DMS114 treated with DMSO at 0.1 percent for 48 hours (cell line): ENCODE measurements around the gene SNED1.
"Not testable (repeated sequence)": the region's sequence is repeated elsewhere in the genome, so short reads cannot be mapped to it uniquely, and the experiment has no call there.

Experiments used
- DNase-seq: peaks from one replicate; lab custom pipeline; 2025; ENCODE audit not compliant: unreplicated experiment; lab: John Stamatoyannopoulos, UW

The SNED1 gene

DNA sequence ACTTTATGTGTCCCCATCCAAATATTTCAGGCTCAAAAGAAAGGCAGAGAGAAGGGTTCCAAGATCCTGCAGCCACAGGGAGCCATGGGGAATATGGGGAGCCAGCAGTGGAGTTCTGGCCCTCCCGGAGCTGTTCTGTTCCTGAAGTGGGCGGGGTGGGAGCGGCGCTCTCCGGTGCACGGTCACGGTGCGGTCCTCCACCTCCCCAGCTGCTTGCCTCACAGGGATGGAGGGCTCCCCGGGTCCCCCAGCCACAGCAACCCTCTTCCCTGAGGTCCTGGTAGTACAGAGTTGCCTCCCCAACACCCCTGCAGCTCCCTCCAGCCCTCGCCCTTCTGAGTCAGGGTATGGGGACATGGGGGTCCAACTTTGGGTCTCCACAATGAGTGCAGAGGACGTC, 26.2 kb upstream of the SNED1 start:
- DNase-seq, result no peak

DNA sequence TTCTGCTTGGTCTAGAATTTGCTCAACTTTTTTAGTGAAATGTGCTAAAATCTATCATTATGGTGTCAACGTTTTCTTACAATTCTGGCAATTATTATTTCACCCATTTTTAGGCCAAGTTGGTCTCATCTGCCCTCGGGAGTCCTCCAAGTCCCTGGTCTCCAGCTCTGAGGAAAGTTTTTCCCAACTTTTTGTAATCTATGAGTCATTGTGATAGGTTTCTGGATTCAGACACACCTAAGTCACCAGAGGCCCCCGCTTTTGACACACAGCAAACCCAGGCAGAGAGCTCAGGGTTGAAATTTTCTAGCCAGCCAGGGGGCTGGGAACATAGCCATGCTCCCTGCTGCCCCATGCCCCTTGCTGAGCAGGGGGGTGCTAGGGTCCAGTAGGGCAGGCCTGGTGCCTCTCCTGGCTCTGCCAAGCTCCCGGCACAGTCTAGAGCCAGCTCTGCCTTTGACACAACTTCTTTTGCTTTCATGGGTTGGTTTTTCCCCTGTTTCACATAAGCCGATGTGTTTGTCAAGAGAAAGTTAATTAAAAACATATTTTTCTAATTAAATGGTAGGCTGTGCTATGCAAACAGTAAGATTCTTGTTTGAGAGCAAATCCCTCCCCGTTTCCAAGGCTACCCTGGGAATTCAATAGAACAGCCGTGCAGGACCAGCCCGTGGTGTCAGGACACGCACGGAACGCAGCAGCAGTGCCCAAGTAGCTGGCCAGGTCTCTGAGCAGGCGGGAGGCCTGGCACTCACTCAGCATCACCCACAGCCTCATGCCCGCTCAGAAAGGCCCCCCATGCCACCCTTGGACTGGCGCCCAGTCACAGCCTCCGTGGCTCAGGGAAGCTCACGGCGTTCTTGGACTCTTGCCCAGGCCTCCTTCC, 25.5 kb upstream of the SNED1 start:
- DNase-seq, result no peak

DNA sequence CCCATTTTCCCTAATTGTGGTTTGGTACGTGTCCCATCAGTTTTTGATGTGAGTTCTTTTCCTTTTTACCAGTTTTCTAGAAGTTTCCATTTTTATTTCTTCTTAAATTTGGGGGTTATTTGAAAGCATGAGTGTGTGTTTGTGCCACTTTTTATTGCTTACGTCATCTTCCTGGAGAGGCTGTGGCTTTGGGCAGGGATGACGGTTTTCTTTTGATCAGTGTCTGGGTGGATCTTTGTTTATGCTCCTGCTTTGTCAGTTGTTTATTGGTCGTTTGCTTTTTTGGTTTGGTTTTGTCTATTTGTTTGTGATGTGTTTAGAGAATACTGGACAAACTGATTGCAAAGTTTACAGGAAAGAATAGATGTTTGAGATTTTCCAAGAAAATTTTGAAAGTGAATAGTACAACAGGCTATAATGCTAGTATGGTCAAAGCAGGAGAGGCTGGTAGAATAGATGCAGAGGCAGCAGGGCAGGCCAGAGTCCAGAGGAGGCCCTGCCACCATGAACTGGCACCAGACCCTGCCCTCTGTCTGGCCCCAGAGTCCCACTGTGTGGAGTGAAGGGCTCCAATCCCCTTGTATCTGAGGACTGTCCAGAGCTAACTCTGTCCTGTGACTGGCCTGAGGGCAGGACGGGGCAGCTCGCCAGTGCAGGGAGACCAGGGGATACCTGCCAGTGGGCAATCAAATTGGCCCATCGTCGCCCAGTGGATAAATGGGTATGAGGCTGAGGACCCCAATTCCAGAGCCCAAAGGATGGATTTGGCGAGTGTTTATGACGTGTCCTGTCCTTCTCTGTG, 23.4 kb upstream of the SNED1 start:
- no peak for DNase-seq

DNA sequence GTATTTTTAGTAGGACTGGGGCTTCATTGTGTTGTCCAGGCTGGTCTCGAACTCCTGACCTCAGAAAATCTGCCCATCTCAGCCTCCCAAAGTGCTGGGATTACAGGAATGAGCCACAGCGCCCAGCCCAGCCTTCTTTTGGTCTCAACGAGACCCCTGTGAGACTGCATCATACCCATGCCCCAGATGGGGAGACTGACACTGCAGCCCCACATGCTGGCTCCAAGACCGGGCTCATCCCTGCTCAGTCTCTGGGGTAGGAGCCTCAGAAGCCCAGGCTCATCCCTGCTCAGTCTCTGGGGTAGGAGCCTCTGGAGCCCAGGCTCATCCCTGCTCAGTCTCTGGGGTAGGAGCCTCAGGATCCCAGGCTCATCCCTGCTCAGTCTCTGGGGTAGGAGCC, 22.5 kb upstream of the SNED1 start:
- not testable (repeated sequence) for DNase-seq

DNA sequence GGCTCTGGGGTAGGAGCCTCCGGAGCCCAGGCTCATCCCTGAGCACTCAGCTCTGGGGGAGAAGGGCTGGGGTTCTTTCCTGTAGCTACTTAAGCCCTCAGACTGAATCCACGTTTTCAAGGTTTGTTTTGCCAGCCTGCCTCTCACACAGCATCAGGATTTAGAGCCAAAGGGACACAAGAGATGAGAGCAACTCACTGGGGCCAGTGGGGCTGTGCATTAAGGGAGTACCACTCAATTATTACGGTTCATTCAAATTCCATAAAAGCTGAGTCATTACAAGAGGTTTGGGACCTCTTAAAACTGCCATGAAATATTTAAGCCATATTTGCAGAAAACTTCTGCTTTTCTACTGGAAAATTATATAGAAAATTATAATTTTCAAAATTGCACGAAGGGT, 17.1 kb upstream of the SNED1 start:
- DNase-seq, result no peak

DNA sequence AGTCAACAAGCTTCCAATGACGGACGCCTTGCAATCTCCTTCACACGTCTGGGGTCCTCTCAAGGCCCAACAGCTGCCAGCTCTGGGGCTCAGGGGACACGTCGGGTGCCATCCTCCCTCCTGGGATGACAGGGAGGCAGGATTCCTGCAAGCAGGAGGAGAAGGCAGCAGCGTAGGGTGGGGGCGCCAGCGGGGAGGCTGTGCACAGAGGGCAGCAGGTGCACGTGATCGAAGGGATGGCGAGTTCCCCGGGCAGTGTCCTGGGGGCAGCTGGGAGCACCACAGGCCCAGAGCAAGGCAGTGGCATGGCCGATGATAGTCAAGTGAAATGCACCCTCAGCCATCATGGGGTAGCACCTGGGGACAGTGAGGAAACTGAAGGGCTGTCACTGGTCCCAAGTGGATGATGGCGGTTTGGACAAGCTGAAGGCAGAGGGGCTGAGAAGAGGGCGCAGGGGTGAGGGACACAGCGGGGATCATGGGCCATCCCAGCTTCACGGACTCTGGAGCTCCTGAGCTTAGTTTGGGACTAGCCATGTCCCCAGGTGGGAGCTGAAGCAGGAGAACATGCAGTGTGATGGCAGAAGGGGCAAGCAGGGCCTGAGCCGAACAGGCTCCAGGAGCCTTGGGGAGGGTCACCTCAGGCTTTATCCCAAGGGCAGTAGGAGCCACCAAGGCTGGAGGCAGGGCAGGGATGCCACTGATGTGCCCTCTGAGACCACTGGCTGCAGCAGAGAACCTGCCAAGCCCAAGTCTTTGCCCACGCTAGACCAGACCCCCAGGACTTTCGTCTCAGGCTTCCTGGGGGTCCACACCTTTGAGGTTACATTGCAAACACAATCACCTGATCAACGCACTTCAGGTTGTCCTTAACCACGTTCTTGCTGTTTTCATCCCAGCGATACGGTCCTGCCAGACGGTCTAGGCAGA, 16.3 kb upstream of the SNED1 start:
- no peak for DNase-seq

DNA sequence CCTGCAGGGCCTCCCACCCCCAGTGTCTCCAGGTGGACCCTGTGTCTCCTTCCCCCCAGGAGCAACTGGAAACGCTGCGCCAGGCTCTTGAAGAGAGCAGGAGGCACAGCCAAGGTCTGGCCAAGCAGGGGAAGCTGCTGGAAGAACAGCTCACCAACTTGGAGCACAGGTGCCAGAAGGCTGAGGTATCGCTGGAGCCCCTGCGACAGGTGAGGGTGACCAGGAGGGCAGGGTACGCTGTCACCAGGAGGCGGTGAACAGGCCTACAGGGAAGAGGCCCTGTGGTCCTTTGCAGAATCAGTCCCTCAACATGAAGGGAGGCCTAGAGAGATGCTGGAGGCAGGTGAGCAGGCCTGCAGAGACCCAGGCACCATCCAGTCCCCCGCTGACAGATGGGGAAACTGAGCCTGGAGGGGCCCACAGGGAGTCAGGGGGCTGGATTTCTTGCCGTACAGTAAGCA, 15.6 kb upstream of the SNED1 start:
- no peak for DNase-seq

DNA sequence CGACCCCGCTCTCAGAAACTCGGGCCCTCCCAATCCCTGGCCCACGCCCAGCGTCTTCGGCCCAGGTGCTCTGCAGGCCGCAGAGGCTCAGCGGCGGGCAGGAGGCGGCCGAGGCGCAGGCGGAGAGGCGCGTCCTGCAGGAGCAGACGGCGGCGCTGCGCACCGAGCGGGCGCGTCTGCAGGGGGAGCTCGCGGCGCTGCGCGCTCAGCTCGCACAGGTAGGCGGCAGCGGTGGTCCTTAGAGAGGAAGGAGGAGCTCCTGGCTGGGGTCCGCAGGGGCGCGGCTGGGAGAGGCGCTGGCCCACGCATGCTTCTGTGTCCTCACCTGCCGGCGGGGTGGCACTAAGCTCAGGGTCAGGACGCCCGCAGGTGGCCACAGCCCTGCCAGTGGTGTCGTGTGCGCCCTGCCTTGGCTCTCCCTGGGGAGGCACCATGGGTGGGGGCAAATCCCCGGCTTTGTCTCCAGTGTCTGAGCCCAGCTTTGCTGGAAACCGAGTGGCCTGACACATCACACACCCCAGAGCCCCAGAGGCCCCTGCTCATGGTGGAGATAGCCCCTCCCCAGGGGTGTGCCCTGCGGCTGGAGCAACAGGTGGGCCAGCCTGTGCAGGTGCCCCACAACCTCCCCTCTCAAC, 14.9 kb upstream of the SNED1 start:
- DNase-seq, result no peak

DNA sequence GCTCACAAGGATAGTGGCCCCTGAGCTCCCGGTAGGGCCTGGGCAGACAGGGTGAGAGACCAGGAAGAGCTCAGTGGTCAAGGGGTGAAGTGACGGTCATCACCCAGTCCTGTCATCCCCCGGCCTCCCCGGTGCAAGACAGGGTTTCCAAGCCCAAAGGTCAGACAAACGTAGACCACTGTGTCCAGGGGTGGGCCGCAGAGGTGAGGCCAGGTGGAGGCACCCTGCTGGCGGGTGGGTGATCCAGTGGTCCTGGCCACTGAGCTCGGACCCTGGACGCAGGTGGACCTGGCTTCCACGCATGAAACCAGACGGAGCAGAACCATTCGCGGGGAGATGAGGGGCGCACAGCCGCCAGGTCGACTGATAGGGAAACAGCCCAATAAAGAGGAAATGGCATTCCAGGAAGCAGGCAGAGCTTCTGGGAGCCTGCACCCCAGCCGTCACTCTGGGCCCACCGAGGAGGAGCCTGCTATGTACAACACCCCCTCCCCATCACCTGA, 14.4 kb upstream of the SNED1 start:
- DNase-seq, result no peak

DNA sequence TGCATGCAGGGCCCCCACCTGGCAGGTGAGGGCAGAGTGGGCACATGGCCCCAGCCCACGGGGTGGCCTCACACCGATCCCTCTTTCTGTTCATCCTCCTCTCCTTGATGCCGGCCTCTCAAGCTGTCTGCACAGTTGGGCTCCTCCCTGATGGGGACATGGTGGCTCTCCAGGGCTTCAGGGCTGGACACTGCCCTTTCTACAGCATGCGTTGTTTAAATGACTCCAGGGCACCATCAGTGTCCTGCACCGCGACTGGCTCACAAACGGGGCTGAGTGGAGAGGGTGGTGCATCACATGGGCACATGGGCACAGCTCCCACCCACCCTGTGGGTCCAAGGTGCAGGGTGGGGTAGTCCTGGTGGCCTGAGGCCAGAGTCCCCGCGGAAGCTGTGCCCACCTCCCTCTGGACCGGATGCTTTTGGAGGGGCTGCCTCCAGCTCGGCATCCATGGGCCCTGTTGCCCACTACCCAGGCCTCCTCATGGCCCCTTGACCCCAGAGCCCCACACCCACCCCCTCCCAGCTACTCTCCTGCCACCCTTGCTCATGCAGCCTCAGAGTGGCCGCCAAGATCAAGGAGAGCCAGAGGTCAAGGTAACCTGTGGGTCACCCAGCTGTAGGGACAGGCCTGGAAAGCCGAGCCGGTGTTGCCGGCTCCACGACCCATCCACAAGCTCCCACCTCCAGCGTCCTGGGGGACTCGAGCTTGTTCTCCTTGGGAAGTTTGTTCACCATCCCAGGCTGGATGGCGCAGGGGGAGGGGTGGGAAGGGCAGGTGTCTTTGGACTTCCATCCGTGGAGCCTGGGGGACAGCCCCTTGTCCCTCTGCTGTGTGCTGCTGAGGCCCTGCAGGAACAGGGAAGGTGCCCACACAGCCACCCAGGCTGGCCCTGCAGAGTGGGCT, 12.3 kb upstream of the SNED1 start:
- DNase-seq, result no peak

DNA sequence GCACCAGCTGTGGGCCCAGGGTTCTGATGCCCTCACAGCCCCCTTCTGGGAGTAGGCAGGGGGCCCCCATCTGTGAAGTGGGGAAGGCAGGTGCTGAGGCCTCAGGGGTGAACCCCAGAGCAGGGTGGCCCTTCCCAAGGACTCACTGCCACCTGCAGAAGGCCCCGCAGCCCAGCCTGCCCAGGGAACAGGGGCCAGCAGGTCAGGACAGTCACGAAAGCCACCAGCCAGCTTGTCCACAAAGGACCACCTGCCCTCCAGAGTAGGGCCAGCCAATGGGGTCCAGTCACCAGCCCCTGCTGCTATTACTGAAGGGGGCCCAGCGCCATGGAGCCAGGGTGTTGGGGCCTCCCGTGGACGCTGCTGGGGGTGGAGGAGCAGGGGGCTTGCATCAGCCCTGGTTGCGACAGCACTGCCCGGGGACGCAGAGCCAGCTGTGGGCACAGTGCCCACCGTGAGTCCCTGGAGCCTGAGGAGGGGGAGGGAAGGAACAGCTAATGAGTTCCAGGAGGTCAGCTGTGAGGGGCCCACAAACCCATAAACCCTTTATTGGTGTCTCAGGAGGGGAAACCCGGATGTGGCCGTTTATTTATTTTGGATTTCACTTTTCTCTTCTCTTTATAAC, 11.5 kb upstream of the SNED1 start:
- no peak for DNase-seq

DNA sequence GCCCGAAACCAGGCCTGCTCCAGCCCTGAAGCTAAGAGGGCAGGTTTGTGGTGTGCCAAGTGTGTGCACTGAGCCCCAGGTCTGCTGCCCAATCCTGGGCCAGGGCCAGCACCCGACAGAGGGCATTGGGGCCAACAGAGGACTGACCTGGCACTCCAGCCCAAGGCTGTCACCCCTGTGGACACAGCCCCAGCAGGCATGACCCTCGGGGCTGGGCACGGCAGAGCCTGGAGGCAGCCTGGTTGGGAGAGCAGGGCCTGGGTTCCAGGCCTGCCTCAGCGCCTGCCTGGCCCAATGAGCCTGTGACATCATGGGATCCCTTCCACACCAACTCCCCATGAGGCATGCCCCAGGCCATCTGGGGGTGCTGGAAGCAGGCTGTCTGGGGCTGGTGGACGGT, 10.8 kb upstream of the SNED1 start:
- DNase-seq, result no peak

DNA sequence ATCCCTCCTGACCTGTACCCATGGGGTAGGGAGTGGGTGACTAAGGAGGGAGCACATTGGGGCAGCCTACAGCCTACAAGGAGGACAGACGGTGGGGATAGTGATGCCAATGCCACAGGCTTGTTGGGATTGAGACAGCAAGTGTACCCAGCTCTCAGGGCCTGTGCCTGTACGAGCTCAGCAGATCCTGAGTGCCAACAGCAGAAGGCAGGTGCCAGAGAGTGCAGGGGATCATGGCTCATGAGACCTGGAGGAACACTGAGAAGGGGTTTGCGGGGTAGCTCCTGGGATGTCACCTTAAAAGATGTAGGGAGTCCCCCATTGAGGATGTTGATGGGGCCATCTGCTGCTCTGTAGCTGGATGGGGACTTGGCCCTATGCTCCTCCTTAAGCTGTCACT, 10.3 kb upstream of the SNED1 start:
- DNase-seq, result no peak

DNA sequence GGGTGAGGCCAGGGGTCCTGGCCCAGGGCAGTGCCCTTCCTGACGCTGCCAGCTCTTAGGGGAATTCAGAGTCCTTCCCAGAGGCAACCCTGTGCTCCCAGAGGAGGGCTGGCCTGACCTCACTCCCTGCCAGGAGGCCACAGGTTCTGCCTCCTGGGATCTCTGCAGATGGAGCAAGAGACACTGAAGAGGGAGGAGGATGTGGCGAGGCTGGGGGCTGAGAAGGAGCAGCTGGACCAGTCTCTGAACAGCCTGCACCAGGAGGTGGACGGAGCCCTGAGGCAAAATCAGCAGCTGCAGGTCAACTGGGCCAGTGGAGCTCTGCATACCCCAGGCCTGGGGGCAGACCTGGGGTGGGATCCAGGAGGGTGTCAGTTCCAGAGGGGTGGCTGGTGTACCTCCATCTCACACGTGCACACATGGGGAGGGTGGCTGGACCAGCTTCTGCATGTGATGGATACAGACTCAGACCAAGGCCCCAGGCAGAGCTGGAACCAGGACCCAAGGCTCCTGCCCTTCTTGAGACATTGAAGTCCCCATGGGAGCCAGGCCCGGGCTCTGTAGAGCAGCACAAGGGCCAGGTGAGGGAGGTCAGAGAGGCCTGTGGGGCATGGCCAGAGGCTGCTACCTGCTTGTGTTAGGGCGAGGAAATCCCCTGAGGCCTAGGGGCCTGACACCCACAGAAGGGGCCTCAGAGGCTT, 9.7 kb upstream of the SNED1 start:
- DNase-seq, result no peak

DNA sequence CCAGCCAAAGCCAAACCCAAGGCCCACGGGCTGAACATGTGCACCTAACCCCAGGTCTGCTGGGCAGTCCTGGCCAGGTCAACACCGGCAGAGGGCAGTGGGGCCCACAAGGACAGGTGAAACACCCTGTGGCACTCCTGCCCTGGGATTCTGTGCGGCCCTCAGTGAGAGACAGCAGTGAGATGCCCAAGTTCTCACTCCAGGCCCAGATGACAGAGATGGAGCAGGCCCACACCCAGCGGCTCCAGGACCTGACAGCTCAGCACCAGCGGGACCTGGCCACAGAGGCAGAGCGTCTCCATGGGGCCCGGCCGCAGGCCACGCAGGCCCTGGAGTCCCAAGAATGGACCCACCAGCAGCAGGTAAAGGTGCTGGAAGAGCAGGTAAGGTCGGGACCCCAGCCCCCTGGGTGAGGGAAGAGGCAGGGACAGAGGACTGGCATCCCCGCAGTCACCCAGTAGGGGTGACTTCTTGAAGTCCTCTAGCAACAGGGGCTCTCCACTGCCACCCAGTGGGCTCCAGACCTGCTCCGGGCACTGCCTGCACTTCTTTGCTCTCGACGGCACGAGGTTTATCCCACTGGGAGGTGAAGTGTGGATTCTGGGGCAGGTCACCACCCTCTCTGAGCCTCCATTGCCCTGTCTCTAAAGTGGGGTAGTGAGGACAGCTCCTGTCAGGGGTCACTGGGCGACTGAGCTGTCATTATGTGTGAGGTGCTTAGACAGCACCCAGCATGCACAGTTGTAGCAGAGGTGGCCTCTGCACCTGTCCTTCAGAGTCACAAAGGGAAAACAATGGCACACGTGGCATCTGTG, 8.8 kb upstream of the SNED1 start:
- no peak for DNase-seq

DNA sequence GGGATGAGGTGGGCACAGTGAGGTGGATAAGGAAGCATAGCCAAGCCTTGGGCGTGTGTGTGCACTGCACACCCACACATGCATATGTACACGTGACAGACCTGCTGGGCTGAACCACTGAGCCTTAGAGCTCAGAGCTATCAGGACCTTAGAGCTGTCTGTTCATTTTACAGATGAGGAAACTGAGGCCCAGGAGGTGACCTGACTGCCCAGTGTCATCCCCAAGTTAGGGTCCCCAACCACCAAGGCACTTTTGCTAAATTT, 8.2 kb upstream of the SNED1 start:
- DNase-seq, result no peak

DNA sequence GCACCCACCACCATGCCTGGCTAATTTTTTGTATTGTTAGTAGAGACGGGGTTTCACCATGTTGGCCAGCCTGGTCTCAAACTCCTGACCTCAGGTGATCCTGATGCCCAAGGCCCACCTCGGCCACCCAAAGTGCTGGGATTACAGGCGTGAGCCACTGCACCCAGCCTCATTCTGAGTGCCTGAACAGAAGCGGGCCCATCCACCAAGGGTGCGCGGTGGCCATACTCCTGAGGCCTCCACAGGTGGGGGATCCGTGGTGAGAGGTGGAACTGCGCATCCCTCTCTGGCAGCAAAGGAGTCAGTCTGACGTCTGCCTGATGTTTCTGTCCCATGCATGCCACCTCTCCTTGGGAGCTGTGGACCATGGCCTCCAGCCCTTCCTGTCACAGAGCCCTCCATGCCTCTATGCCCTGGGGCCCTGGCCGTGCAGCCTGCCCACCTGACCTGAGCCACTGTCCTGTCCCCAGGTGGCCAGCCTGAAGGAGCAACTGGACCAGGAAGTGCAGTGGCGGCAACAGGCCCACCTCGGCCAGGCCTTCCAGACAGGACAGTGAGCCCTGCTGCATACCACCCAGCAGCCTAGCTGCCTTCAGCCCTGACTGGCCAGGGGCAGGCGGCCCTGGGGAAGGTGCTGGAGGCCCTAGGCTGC, 7.6 kb upstream of the SNED1 start:
- DNase-seq, result no peak
